Fibroblast of villous mesenchyme (primary cell): Measurements from ENCODE around the gene CYSTM1. TPM values are rescaled to one million over a fixed set of nuclear protein-coding genes. Genes with fewer than 3 reads are reported as not detected.

Experiments
- DNase-seq: peaks from one replicate; pipeline ENCODE4 v3.0.0-alpha.2; 2010; ENCODE audit warnings: low read depth
- H3K4me3 ChIP-seq: 2 replicates; pipeline ENCODE4 v1.5.1; 2011; ENCODE audit warnings: low read depth, mild to moderate bottlenecking, low read length
- total RNA-seq: library from RNA; depleted of rRNA; stranded (reverse); fragments of >200 nt; gene quantifications from 2 replicates; pipeline ENCODE4 v1.2.3, GENCODE V29; 2012
- TF ChIP-seq, protein P1 (sequence below): IDR thresholded peaks from 2 replicates; pipeline ENCODE4 v1.5.1; 2012; ENCODE audit warnings: low read depth, mild to moderate bottlenecking, low read length; ENCODE audit not compliant: insufficient read depth

The CYSTM1 gene, protein sequence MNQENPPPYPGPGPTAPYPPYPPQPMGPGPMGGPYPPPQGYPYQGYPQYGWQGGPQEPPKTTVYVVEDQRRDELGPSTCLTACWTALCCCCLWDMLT
- total RNA-seq = 9.5 and 15.8 TPM in 2 replicates

DNA sequence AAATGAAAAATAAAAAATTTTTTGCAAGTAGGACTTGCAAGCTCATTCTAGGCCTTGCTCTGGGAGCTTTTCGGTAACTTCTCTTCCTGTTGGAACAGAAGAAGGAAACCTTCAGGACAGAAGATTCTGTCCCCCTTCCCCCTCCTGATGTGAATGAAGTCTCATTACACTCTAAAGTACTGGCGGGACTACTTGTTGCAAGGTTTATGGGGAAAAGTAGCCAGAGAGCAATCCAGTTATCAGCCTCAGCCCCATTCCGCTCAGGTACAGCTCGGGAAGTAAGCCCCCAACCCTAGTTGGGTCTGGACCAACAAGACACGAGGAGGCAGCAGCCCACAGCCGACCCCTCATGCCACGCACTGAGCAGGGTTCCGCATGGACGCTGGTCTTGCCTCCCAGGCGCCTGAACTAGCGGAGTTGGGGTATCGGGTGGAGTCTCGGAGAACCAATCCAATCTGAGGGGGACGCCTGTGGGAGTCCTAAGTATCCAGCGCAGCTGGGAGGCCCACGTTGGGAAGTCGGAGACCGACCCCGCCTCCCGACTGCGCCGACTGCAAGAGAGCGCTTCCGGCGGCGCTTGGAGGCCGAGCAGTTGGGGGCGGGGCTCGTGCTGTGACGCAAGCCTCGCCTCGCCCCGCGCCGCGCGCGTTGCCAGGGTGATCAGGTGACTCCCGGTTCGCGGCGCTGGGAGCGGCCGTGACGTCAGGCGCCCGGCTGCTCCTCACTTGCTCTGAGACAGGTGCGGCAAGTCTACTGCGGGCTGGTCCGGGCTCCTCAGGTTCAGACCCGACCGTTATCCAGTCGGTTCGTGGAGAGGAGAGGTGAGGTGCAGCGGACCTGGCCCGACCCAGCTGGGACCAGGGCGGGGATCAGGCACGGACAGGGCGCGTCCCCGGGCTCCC lies at the start of gene CYSTM1:
Gene CYSTM1 (plus strand): TSS at position 724 of the 902 bp plus-strand sequence. CDS start 19,278 bp downstream, outside the sequence.
- DNase-seq = peak; percentile 96
- H3K4me3 ChIP-seq = peak within 1 kb of the TSS; percentile 89
- TF ChIP-seq, protein P1, sequence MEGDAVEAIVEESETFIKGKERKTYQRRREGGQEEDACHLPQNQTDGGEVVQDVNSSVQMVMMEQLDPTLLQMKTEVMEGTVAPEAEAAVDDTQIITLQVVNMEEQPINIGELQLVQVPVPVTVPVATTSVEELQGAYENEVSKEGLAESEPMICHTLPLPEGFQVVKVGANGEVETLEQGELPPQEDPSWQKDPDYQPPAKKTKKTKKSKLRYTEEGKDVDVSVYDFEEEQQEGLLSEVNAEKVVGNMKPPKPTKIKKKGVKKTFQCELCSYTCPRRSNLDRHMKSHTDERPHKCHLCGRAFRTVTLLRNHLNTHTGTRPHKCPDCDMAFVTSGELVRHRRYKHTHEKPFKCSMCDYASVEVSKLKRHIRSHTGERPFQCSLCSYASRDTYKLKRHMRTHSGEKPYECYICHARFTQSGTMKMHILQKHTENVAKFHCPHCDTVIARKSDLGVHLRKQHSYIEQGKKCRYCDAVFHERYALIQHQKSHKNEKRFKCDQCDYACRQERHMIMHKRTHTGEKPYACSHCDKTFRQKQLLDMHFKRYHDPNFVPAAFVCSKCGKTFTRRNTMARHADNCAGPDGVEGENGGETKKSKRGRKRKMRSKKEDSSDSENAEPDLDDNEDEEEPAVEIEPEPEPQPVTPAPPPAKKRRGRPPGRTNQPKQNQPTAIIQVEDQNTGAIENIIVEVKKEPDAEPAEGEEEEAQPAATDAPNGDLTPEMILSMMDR = no peak

DNA sequence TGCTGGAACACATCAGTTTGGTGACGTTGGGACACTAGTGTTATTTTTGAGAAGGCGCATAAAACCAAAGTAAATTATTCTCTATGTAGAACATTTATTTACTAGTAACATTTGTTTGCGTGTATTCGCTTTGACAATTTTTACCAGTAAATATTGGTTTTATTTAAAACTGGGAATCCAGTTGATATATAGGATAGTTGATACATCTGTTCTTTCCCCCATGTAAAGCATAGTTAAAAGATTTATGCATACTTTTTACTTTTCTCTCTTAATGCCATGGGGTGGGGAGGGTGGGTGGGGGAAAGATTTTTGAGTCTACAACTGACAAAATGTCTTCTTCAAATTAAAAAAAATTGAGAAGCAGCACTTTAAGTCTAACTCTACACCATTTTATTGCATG lies 49.4 kb upstream of the CYSTM1 start, which contains the start of gene IGIP:
Gene IGIP (plus strand): TSS at position 301 of the 400 bp plus-strand sequence. CDS start 2,540 bp downstream, outside the sequence.
- H3K4me3 ChIP-seq = no peak within 1 kb of the TSS
- TF ChIP-seq, protein P1 = no peak
- no peak for DNase-seq

DNA sequence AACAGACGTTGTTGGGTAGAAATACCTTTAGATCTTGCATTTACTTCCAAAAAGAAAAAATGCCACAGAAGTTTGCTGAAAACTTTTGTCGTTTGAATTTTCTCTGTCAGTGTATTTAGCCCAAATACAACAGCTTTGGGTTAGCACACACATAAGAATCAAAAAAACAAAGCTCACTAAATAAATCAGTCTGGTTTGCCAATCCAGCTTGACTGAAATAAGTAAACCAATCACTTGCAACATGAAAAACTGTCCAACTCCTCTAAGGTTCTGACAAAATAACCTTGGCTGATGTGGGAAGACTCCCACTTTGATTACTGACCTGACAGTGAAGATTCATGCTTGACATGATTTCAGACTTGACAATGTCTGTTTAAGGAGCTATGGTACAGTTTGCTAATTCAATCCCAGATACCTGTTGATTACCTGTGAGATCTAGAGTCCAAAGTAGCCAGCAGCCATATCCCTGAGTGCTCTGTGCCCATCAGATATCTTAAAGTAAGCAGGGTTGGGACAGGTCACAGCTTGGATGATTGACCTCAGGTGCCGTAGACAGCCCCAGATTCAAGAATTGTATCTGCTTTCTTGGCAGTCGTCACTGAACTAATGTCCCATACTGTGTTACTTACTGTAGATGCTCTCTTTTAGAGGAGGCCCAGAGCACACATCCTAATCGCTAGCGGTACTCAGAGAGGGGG lies 48.5 kb upstream of the CYSTM1 start:
- H3K4me3 ChIP-seq = no peak overlapping the region
- TF ChIP-seq, protein P1 = no peak
- DNase-seq = no peak

DNA sequence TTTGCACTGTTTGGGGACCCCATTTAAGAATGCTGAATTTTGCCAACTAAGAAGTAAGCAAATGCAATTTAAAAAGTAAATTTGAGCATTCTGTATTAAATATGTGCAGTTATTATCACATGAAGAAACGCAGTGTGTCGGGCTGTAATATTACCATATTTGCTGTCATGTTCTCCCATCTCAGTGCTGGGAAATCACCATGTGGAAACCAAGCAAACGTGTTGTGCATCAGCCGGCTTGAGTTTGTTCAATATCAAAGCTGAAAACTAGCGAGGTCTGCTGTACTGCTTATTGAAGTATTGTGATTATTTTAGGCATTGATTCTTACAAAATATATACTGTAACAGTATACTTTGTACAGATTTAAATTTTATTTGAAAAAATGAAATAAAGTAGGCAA lies 46.6 kb upstream of the CYSTM1 start:
- TF ChIP-seq, protein P1 = no peak
- DNase-seq = no peak
- H3K4me3 ChIP-seq = no peak overlapping the region

DNA sequence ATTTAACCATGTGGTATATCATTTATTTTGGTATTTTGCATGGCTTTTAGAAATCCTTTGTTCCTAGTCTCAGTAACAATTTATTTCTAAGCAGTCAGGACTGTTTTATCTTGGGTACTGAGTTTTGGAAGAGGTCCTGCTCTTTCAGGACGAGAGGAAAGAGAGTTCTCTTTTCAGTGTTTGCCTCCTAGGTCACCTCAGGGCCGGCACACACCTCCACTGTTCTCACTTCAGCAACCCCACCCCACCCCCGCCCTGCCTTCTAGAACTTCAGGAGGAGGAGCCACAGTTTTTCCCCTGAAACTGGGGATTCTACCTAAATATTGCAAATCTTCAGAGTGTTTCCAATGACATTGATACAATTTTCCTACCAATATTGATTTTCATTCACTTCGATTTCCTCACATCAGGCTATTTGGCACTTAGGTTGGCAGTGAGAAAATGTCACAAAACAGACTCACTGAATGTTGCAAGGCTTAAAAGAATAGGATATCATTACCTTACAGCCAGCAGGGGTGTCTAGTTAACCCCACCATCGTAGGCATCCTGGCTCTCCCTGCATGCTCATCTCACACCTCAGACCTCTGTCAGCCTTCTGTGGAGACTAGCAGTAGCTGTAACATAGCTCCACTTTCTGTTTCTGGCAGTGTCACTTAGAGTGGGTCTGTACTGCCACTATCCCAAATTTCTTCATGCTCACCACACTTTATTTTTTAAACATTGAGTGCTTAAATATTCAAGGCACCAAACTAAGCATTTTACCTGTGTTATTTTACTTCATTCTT lies 43.8 kb upstream of the CYSTM1 start:
- no peak overlapping the region for H3K4me3 ChIP-seq
- DNase-seq = no peak
- TF ChIP-seq, protein P1 = no peak

DNA sequence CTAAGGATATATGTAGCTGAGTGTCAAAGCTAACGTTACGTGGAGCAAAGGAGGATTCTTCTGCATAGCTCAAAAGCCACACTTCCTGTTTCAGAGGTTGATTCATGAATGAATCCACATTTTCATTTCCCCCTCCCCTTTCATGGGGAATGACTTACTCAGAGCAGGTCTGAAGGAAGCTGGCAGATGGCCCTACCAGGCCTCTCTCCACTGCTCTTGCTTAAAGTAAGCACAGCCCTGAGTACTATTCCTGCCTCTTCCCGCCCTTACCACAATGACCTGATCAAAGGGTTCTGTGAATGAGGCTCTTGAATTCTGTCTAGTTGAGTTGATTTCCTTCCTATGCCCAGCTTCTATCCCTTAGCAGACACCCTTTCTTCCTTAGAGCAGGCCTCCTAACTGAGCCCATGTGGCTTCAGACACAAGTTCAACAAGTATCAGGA lies 43.0 kb upstream of the CYSTM1 start:
- DNase-seq = peak; percentile 64
- no peak overlapping the region for H3K4me3 ChIP-seq
- TF ChIP-seq, protein P1 = no peak
